Trophoblast cell (in vitro differentiated cells and primary cell): ENCODE data around the gene FARP2.
"Not testable (repeated sequence)": the region's sequence is repeated elsewhere in the genome, so short reads cannot be mapped to it uniquely, and the experiment has no call there.

Experiments used
- DNase-seq, 2 donors: peaks; one replicate each; pipeline ENCODE4 v3.0.0-alpha.2; 2016
- H2AFZ ChIP-seq: 2 replicates; pipeline ENCODE4 v1.6.1; 2013; ENCODE audit warnings: low read length, moderate library complexity, mild to moderate bottlenecking; ENCODE audit not compliant: insufficient read depth, poor library complexity
- H2AK5ac ChIP-seq: 2 replicates; pipeline ENCODE4 v1.6.1; 2013; ENCODE audit warnings: mild to moderate bottlenecking, low read length
- H2BK120ac ChIP-seq: 2 replicates; pipeline ENCODE4 v1.6.1; 2013; ENCODE audit warnings: low read length, mild to moderate bottlenecking, moderate library complexity; ENCODE audit not compliant: insufficient read depth, poor library complexity
- H2BK12ac ChIP-seq: 2 replicates; pipeline ENCODE4 v1.6.1; 2013; ENCODE audit warnings: mild to moderate bottlenecking, low read length, moderate library complexity
- H2BK5ac ChIP-seq: 2 replicates; pipeline ENCODE4 v1.6.1; 2013; ENCODE audit warnings: low read length, low read depth, moderate library complexity, mild to moderate bottlenecking; ENCODE audit not compliant: poor library complexity
- H3K14ac ChIP-seq: 2 replicates; pipeline ENCODE4 v1.6.1; 2013; ENCODE audit warnings: mild to moderate bottlenecking, low read length
- H3K18ac ChIP-seq: 2 replicates; pipeline ENCODE4 v1.6.1; 2013; ENCODE audit warnings: mild to moderate bottlenecking, low read length
- H3K23ac ChIP-seq: 2 replicates; pipeline ENCODE4 v1.6.1; 2013; ENCODE audit warnings: low read length
- H3K27ac ChIP-seq: 2 replicates; pipeline ENCODE4 v1.5.1; 2013; ENCODE audit warnings: low read depth, mild to moderate bottlenecking, inconsistent platforms, low read length, moderate library complexity
- H3K27me3 ChIP-seq: 2 replicates; pipeline ENCODE4 v1.6.1; 2013; ENCODE audit warnings: inconsistent platforms, mild to moderate bottlenecking, low read length, moderate library complexity; ENCODE audit not compliant: insufficient read depth
- H3K36me3 ChIP-seq, 2 experiments: 1 replicate in 1 of 2; 2 replicates in 1 of 2; pipeline ENCODE4 v1.6.1; 2013; ENCODE audit warnings: low read length in 2 of 2, mild to moderate bottlenecking in 2 of 2, moderate library complexity in 1 of 2; ENCODE audit not compliant: insufficient read depth in 2 of 2, control insufficient read depth in 1 of 2
- H3K4ac ChIP-seq: 2 replicates; pipeline ENCODE4 v1.6.1; 2013; ENCODE audit warnings: low read depth, mild to moderate bottlenecking, low read length, moderate library complexity
- H3K4me1 ChIP-seq, 2 experiments: 1 replicate in 1 of 2; 2 replicates in 1 of 2; pipeline ENCODE4 v1.6.1; 2013; ENCODE audit warnings: low read length in 2 of 2, mild to moderate bottlenecking in 2 of 2, moderate library complexity in 1 of 2; ENCODE audit not compliant: insufficient read depth in 2 of 2, control insufficient read depth in 1 of 2
- H3K4me2 ChIP-seq: 2 replicates; pipeline ENCODE4 v1.6.1; 2013; ENCODE audit warnings: inconsistent platforms, mild to moderate bottlenecking, low read length, moderate library complexity
- H3K4me3 ChIP-seq: 2 replicates; pipeline ENCODE4 v1.5.1; 2013; ENCODE audit warnings: mild to moderate bottlenecking, low read depth, low read length, inconsistent platforms
- H3K79me1 ChIP-seq: one replicate; pipeline ENCODE4 v1.6.1; 2013; ENCODE audit warnings: low read length
- H3K79me2 ChIP-seq: 2 replicates; pipeline ENCODE4 v1.6.1; 2013; ENCODE audit warnings: low read length, mild to moderate bottlenecking; ENCODE audit not compliant: control insufficient read depth, insufficient read depth, poor library complexity
- H3K9ac ChIP-seq: 2 replicates; pipeline ENCODE4 v1.6.1; 2013; ENCODE audit warnings: mild to moderate bottlenecking, low read length
- H3K9me3 ChIP-seq: 2 replicates; pipeline ENCODE4 v1.6.1; 2013; ENCODE audit warnings: low read depth, mild to moderate bottlenecking, control low read depth, inconsistent platforms, low read length; ENCODE audit not compliant: insufficient read depth
- H4K12ac ChIP-seq: 2 replicates; pipeline ENCODE4 v1.6.1; 2013; ENCODE audit warnings: low read depth, mild to moderate bottlenecking, low read length, moderate library complexity
- H4K8ac ChIP-seq: 2 replicates; pipeline ENCODE4 v1.6.1; 2013; ENCODE audit warnings: low read depth, mild to moderate bottlenecking, low read length, moderate library complexity
- H4K91ac ChIP-seq: one replicate; pipeline ENCODE4 v1.6.1; 2013; ENCODE audit warnings: low read depth, mild to moderate bottlenecking, low read length, moderate library complexity
- WGBS: extraction: QIAGEN DNeasy Blood & Tissue Kit; methylation state at CpG from one replicate; pipeline ENCODE4 v1.1.7; 2013; ENCODE audit warnings: missing lambda C conversion rate; ENCODE audit not compliant: insufficient read length, insufficient coverage; ENCODE audit errors: extremely low coverage; 5-methylcytosine and 5-hydroxymethylcytosine counted together

The FARP2 gene

DNA sequence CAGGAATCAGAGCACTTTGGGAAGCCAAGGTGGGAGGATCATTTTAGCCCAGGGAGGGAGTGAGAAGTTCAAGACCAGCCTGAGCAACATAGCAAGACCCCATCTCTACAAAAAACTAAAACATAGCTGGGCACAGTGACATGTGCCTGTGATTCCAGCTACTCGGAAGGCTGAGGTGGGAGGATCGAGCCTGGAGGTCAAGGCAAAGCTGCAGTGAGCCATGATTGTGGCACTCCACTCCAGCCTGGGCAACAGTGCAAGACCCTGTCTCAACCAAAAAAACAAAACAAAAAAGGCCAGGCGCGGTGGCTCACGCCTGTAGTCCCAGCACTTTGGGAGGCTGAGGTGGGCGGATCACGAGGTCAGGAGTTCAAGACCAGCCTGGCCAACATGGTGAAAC, 94.0 kb downstream of the FARP2 start:
- not testable (repeated sequence) for H3K14ac ChIP-seq

DNA sequence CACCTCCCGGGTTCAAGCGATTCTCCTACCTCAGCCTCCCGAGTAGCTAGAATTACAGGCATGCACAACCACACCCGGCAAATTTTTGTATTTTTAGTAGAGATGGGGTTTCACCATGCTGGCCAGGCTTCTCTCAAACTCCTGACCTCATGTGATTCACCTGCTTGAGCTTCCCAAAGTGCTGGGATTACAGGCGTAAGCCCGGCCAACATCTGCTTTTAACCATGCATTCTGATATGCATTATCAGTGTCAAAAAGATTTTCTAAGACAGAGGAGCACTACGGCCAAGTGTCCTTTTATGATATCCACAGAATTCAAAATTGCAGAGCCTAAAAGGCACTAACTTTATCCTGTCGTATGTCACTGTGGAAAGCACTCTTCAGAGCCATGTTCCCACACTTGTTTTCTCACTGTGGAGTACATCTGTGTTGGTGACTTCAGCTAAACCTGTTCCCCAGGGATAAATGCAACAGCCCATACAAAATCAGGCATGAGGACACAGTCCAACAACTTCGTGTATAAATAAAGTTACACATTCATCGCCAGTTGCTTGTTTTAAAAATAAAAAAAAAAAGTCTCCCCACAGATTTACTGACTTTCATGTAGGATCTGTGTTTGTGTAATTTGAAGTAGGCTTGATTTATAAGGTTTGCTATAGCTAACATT, 95.9 kb downstream of the FARP2 start:
- H3K18ac ChIP-seq: no peak overlapping the region
- peaks cover 5% of the 10 kb centered on the region in 2 experiments for H3K36me3 ChIP-seq
- H3K4me1 ChIP-seq: no peaks in the 10 kb centered on the region
- no peak overlapping the region for H3K4me2 ChIP-seq
- H3K4me3 ChIP-seq: no peak overlapping the region
- no peak overlapping the region for H3K14ac ChIP-seq
- H2AK5ac ChIP-seq: no peak overlapping the region
- no peaks in the 10 kb centered on the region for H3K79me2 ChIP-seq
- DNase-seq: no peak
- H3K4ac ChIP-seq: no peak overlapping the region
- no peaks in the 10 kb centered on the region for H3K27me3 ChIP-seq
- H2BK12ac ChIP-seq: no peak overlapping the region
- H4K91ac ChIP-seq: no peak overlapping the region
- no peak overlapping the region for H4K8ac ChIP-seq
- no peak overlapping the region for H4K12ac ChIP-seq
- H2AFZ ChIP-seq: no peak overlapping the region
- no peaks in the 10 kb centered on the region for H3K9me3 ChIP-seq
- no CpG with 5 or more reads among the region's 10 CpGs for WGBS
- no peak overlapping the region for H2BK5ac ChIP-seq
- no peak overlapping the region for H2BK120ac ChIP-seq
- no peak overlapping the region for H3K27ac ChIP-seq
- H3K9ac ChIP-seq: no peak overlapping the region
- no peaks in the 10 kb centered on the region for H3K79me1 ChIP-seq
- H3K23ac ChIP-seq: no peak overlapping the region

More for the DNA sequence above, 94.0 kb downstream of the FARP2 start:
- not testable (repeated sequence) for H4K91ac ChIP-seq, H2AFZ ChIP-seq, H3K27me3 ChIP-seq, H3K4me2 ChIP-seq, DNase-seq, H2AK5ac ChIP-seq, H3K18ac ChIP-seq, H2BK12ac ChIP-seq, H3K4me1 ChIP-seq, H3K4me3 ChIP-seq, H3K9me3 ChIP-seq, H3K79me1 ChIP-seq, H3K4ac ChIP-seq, H3K27ac ChIP-seq, H4K12ac ChIP-seq, H3K36me3 ChIP-seq, H3K23ac ChIP-seq, H2BK120ac ChIP-seq, H3K79me2 ChIP-seq, H2BK5ac ChIP-seq, H4K8ac ChIP-seq, H3K9ac ChIP-seq
- no CpG with 5 or more reads among the region's 7 CpGs for WGBS

DNA sequence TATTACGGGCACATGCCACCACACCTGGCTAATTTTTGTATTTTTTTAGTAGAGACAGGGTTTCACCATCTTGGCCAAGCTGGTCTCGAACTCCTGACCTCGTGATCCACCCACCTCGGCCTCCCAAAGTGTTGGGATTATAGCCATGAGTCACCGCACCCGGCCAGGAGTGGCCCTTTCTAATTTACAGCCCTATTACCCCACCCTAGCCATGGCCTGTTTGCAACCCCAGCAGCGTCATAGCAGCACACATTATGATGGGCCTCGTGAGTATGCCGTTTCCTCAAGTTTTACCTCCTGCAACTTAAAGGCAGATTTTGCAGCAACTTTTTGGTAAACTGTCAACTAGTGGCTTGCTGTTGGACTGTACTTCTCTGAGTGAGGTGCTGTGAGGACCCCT, 97.8 kb downstream of the FARP2 start:
- H2BK12ac ChIP-seq, H2BK5ac ChIP-seq, H3K18ac ChIP-seq, H3K14ac ChIP-seq, H4K91ac ChIP-seq, H3K4me2 ChIP-seq, H2AK5ac ChIP-seq, H4K12ac ChIP-seq, H3K79me2 ChIP-seq, H3K4ac ChIP-seq, H4K8ac ChIP-seq, H2AFZ ChIP-seq, H2BK120ac ChIP-seq, H3K36me3 ChIP-seq, H3K79me1 ChIP-seq, H3K27ac ChIP-seq, H3K27me3 ChIP-seq, DNase-seq, H3K23ac ChIP-seq, H3K9me3 ChIP-seq, H3K9ac ChIP-seq, H3K4me1 ChIP-seq: not testable (repeated sequence)
- H3K4me3 ChIP-seq: peak overlapping the region; percentile 30
- no CpG with 5 or more reads among the region's 9 CpGs for WGBS

DNA sequence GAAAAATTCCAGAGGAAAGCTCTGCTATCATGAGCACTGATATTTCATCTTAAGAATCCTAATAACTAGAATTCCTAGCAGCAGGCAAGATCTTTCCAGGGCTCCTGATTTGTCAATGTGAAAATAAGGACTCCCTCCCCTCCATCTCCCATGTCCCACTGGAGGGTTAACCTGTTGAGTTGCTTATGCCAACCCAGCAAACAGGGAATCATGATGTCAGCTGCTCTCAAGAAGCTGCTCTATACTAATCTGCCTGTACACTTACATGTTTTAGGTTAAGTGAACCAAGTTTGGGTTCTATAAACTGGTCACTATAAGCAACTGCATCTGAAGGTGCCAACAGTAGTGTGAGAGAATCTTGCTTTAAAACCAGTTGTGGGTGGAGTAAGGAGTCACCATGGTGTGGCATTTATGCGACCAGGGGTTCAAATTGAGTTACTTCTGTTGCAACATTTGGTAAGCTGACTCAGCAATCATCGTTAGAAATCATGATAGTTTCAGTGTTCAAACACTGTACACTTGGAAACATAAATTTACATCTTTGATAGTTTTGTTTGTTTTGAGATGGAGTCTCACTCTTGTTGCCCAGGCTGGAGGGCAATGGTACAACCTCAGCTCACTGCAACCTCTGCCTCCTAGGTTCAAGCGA, 98.9 kb downstream of the FARP2 start:
- H3K4me1 ChIP-seq: no peaks in the 10 kb centered on the region
- peaks cover 0 to 3% of the 10 kb centered on the region in 2 experiments for H3K36me3 ChIP-seq
- no peak overlapping the region for H3K23ac ChIP-seq
- no peak overlapping the region for H2AK5ac ChIP-seq
- H2BK120ac ChIP-seq: no peak overlapping the region
- WGBS: no CpG with 5 or more reads among the region's 3 CpGs
- no peak overlapping the region for H3K9ac ChIP-seq
- H3K4me2 ChIP-seq: no peak overlapping the region
- no peak overlapping the region for H4K12ac ChIP-seq
- no peak overlapping the region for H2BK12ac ChIP-seq
- no peaks in the 10 kb centered on the region for H3K79me2 ChIP-seq
- DNase-seq: no peak
- no peak overlapping the region for H2BK5ac ChIP-seq
- no peak overlapping the region for H3K18ac ChIP-seq
- no peak overlapping the region for H3K4ac ChIP-seq
- no peaks in the 10 kb centered on the region for H3K9me3 ChIP-seq
- no peak overlapping the region for H4K91ac ChIP-seq
- H4K8ac ChIP-seq: no peak overlapping the region
- no peak overlapping the region for H3K27ac ChIP-seq
- no peaks in the 10 kb centered on the region for H3K27me3 ChIP-seq
- no peak overlapping the region for H3K14ac ChIP-seq
- no peak overlapping the region for H2AFZ ChIP-seq
- H3K79me1 ChIP-seq: no peaks in the 10 kb centered on the region
- no peak overlapping the region for H3K4me3 ChIP-seq
